ENCODE measurements around the gene TMEM205. TPM values are rescaled to one million over a fixed set of nuclear protein-coding genes. Genes with fewer than 3 reads are reported as not detected.

Gene TMEM205
- total RNA-seq, result 96.7 and 121 TPM in 2 replicates

DNA sequence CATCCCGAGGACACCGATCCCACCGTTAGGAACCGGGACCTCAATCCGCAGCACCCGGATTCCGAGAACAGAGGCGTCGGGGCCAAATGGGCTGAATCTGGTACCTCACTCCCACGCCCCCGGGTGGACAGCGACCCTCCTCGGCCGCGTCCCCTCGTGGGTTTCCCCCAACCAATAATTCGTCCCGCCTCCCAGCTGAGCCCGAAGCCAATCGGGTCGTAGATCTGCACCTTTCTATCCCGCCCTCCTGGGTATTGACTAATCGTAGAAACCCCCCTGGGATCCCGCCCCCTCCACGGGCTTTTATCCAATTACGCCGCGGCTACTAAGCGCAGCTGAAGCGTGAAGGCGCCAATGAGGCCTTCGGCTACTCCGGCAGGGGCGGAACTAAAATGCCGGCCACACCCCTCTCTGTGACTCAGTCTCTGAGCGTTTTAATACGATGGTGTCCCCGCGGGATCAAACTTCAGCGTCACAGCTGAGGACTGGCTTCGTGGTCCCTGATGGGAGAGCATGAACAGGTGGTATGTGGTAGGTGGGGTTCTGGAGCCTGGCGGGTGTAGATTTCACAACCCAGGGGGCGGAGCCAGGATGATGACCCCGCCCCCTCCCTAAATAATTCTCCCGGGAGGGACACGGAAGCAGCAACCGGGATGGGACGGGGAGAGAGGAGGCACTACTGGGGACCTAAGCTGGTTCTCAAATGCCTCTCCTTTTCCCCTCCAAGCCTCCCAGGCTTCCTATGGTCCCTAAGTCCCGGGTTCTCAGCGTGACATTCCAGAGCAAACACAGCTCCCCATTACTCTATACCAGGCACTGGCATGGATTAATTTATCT lies at the start of gene TMEM205, which contains the start of gene CCDC159:
TSS of gene TMEM205 (minus strand) at position 165 of the 837 bp plus-strand sequence. CDS start 649 bp downstream, outside the sequence.
TSS of gene CCDC159 (plus strand) at position 416 of the 837 bp plus-strand sequence. CDS start at position 504, 88 bp downstream.
- TF ChIP-seq, protein P1, sequence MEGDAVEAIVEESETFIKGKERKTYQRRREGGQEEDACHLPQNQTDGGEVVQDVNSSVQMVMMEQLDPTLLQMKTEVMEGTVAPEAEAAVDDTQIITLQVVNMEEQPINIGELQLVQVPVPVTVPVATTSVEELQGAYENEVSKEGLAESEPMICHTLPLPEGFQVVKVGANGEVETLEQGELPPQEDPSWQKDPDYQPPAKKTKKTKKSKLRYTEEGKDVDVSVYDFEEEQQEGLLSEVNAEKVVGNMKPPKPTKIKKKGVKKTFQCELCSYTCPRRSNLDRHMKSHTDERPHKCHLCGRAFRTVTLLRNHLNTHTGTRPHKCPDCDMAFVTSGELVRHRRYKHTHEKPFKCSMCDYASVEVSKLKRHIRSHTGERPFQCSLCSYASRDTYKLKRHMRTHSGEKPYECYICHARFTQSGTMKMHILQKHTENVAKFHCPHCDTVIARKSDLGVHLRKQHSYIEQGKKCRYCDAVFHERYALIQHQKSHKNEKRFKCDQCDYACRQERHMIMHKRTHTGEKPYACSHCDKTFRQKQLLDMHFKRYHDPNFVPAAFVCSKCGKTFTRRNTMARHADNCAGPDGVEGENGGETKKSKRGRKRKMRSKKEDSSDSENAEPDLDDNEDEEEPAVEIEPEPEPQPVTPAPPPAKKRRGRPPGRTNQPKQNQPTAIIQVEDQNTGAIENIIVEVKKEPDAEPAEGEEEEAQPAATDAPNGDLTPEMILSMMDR (IDR thresholded peaks at IDR 0.05; ENCODE audit: insufficient read depth, low read depth, low read length), result no peak
- peak; percentile 99 for DNase-seq (ENCODE audit: low read depth)
- H3K4me3 ChIP-seq (ENCODE audit: low read depth, low read length), result peak within 1 kb of the TSS; percentile 86

DNA sequence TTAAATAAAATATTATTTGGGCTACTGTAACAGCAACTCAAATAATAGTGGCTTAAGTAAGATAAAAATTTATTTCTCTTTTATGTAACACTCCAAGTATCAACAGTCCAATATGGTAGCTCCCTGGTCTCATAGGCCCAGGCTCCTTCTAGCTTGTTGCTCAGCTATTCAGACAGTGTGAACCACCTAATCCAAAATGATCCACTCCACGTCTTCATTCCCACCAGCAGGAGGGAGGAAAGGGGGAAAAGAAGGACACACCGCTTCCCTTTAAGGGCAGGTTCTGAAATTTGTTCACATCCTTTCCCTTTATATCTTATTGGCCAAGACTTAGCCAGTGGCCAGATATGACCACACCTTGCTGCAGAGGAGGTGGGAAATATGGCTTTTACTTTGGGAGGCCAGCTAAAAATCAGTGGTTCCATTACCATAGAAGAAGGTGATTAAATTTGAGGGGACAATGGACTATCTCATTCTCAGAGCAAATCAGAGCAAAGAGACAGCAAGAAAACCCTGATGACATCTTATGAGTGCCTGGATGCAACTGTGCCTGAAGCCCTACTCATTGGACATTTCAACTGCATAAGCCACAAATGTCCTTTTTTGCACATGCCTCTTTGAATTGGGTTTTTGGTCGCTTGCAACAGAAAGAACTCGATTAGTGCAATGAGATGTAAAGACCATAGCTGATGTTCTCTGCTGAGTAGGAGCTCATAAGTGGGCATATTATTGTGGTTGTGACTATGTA lies 45.0 kb upstream of the TMEM205 start:
- TF ChIP-seq, protein P1 (IDR thresholded peaks at IDR 0.05; ENCODE audit: insufficient read depth, low read depth, low read length), result no peak
- no peak overlapping the region for H3K4me3 ChIP-seq (ENCODE audit: low read depth, low read length)
- DNase-seq (ENCODE audit: low read depth), result no peak

DNA sequence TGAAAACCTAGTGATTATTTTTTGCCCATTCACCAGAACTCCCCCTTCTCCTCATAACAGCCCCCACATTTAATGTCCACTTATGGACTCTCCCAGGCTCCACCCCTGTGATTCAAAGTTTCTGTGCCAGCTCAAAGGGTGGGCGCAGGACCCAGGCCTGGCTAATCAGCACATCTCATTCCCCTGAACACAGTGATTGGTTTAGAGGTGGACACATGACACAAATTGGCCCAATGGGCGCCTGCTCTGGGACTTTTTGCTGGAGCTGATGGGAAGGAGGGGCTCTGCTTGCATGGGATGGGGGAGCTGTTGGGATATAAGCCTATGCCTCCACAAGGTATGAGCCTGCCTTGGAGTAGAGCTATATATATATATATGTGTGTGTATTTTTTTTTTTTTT lies 44.3 kb upstream of the TMEM205 start:
- TF ChIP-seq, protein P1 (IDR thresholded peaks at IDR 0.05; ENCODE audit: insufficient read depth, low read depth, low read length), result no peak
- no peak overlapping the region for H3K4me3 ChIP-seq (ENCODE audit: low read depth, low read length)
- no peak for DNase-seq (ENCODE audit: low read depth)

DNA sequence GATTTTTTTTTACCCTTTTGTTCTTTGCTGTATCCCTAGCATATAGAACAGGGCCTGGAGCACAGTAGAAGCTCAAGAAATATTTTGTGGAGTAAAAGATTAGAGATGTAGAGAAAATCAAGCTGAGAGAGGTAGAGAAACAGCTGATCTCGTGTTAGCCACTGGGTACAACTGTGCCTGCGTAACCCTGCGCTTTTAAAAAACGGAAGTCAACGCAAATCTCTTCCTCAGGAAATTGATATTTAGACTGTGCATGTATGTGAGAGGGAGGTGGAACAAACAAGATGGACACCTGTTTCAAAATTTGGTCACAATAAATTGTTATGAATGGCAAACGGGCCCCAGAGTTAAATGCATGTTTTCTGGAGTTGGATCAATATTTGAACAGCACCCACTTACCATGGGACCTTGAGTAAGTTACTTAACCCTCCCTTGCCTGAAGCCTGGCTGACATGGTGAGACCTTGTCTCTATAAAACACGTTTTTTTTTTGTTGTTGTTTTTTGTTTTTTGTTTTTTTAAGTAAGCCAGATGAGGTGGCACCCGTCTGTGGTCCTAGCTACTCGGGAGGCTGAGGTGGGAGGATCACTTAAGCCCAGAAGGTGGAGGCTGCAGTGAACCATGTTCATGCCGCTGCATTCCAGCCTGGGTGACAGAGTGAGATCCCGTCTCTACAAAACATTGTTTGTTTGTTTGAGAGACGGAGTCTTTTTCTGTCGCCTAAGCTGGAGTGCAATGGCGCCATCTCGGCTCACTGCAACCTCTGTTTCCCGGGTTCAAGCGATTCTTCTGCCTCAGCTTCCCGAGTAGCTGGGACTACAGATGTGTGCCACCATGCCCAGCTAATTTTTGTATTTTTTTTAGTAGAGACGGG lies 41.3 kb upstream of the TMEM205 start:
- DNase-seq (ENCODE audit: low read depth), result no peak
- H3K4me3 ChIP-seq (ENCODE audit: low read depth, low read length), result no peak overlapping the region
- TF ChIP-seq, protein P1 (IDR thresholded peaks at IDR 0.05; ENCODE audit: insufficient read depth, low read depth, low read length), result no peak

DNA sequence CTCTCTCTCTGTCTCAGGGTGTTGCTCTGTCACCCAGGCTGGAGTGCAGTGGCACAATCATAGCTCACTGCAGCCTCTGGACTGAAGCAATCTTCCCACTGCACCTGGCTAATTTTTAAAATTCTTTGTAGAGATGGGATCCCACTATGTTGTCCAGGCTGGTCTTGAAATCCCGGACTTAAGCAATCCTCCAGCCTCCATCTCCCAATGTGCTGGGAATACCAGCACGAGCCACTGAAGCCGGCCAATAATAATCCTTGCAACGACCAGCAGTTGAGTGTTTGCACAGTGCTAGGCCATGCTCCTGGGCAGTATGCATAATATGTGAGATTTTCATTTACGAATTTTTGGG lies 38.7 kb upstream of the TMEM205 start:
- no peak for DNase-seq (ENCODE audit: low read depth)
- TF ChIP-seq, protein P1 (IDR thresholded peaks at IDR 0.05; ENCODE audit: insufficient read depth, low read depth, low read length), result no peak

DNA sequence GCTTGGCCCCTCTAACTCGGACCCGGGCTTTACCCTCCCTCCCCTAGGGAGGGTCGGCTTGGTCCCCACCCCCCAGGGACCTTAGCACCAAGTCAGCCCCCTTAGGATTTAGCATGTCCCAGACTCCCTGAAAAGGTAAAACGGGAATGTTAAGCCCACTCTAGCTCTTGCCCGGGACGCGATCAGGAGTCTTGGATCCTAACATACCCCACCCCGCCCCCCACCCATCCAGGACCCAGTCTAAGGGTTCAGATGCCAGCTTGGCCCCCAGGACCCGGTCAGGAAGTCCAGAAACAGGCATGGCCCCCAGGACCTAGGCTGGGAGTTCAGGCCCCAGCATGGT lies 37.6 kb upstream of the TMEM205 start:
- DNase-seq (ENCODE audit: low read depth), result no peak
- TF ChIP-seq, protein P1 (IDR thresholded peaks at IDR 0.05; ENCODE audit: insufficient read depth, low read depth, low read length), result no peak
- H3K4me3 ChIP-seq (ENCODE audit: low read depth, low read length), result peak overlapping the region; percentile 62

More for the DNA sequence above, 38.7 kb upstream of the TMEM205 start:
- no peak overlapping the region for H3K4me3 ChIP-seq (ENCODE audit: low read depth, low read length)
